ENCODE measurements around the gene SLC6A5.
A peak's percentile ranks its signal among the peaks of the same experiment; 100 is the strongest.
"Not testable (repeated sequence)": the region's sequence is repeated elsewhere in the genome, so short reads cannot be mapped to it uniquely, and the experiment has no call there.

SLC6A5 gene

DNA sequence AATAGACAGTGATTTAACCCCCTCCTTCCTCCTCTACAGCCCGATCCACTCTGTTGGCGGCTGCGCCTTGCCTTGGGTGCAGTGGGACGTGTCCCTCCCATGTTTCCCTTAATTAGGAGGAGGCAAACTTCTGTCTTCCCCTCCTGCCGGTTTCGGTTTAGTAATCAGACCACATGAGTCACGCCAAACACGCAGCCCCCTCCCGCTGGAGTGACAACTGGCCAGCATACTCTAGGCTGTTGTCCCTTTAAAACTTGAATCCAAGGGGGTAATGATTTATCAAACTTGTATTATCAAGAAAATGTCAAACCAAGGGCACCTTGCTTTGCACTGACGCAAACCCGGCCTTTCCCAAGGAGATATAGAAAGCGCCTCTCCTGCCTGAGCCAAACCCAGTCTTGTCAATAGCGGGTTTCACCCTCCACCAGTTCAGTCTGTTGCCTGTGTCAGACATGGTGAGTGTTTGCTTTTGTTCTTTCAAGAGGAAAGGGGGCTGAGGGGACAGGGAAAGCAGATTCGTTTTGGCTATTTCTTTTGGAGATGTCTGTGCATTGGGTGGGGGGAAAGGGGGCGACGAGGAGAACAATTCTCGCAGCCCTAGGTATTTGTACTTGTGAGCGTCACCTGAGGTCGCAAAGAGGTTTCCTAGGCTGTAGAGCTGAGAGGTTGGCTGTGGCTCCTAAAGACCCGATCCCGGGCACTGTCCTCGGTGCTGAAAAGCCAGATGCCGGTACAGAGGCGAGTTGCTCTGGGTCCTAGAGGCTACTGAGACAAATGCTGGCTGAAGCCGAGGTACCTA is at the start of gene SLC6A5:
Gene SLC6A5 (plus strand): TSS at position 388 of the 799 bp plus-strand sequence. CDS start 65 bp downstream, at position 453.
- Mint-ChIP-seq H3K27me3 (peaks cover 61% of the 10 kb centered on the region), H3K36me3 (no peaks in the 10 kb centered on the region), H3K4me3 (no peak within 1 kb of the TSS), H3K9me3 (ENCODE audit: low read depth) (peaks cover 9% of the 10 kb centered on the region), H3K27ac (peak within 1 kb of the TSS; percentile 68), H3K4me1 (ENCODE audit: low read depth) (peaks cover 9% of the 10 kb centered on the region)

DNA sequence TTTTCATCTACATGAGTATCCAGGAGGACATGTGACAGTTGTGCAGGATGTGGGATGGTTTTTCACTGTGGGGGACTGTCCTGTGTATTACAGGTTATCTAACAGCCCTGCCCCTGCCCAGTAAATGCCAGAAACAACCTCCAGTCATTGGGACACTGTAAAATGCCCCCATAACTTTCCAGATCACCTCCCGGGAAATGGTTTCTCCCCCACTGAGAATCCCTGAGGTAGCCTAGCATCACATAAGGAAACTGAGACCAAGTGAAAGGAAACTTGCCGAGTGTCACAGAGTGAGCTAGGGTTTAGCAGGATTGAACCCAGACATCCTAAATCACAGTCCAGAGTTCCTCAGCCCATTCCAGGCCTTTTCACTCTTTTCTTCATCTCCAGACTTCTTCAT is 48.3 kb upstream of the SLC6A5 start:
- H3K27ac Mint-ChIP-seq: no peak overlapping the region
- peaks cover 4% of the 10 kb centered on the region for H3K27me3 Mint-ChIP-seq
- no peaks in the 10 kb centered on the region for H3K9me3 Mint-ChIP-seq (ENCODE audit: low read depth)
- H3K4me1 Mint-ChIP-seq (ENCODE audit: low read depth): no peaks in the 10 kb centered on the region
- H3K4me3 Mint-ChIP-seq: no peak overlapping the region
- no peaks in the 10 kb centered on the region for H3K36me3 Mint-ChIP-seq

DNA sequence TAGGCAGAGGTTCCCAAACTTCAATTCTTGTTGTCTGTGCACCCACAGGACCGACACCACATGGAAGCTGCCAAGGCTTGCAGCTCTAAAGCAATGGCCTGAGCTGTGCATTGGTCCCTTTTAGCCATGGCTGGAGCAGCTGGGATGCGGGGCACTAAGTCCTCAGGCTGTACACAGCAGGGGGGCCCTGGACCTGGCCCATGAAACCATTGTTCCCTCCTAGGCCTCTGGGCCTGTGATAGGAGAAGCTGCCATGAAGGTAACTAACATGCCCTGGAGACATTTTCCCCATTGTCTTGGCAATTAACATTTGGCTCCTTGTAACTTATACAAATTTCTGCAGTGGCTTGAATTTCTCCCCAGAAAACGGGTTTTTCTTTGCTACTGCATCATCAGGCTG is 43.6 kb upstream of the SLC6A5 start:
- peaks cover 4% of the 10 kb centered on the region for H3K27me3 Mint-ChIP-seq

DNA sequence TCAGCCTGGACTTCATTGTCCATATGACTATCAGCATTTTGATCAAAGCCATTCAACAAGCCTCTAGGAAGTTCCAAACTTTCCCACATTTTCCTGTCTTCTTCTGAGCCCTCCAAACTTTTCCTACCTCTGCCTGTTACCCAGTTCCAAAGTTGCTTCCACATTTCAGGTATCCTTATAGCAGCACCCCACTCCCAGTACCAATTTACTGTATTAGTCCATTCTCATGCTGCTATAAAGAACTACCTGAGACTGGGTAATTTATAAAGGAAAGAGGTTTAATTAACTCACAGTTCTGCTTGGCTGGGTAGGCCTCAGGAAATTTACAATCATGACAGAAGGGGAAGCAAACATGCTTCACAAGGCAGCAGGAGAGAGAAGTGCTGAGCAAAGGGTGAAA is 43.0 kb upstream of the SLC6A5 start:
- H3K27me3 Mint-ChIP-seq; H3K27ac Mint-ChIP-seq; H3K4me3 Mint-ChIP-seq; H3K9me3 Mint-ChIP-seq (ENCODE audit: low read depth); H3K36me3 Mint-ChIP-seq; H3K4me1 Mint-ChIP-seq (ENCODE audit: low read depth): not testable (repeated sequence)

More for the DNA sequence above, 43.6 kb upstream of the SLC6A5 start:
- Mint-ChIP-seq H3K4me3 (no peak overlapping the region), H3K9me3 (ENCODE audit: low read depth) (no peaks in the 10 kb centered on the region), H3K27ac (no peak overlapping the region), H3K4me1 (ENCODE audit: low read depth) (no peaks in the 10 kb centered on the region), H3K36me3 (no peaks in the 10 kb centered on the region)

DNA sequence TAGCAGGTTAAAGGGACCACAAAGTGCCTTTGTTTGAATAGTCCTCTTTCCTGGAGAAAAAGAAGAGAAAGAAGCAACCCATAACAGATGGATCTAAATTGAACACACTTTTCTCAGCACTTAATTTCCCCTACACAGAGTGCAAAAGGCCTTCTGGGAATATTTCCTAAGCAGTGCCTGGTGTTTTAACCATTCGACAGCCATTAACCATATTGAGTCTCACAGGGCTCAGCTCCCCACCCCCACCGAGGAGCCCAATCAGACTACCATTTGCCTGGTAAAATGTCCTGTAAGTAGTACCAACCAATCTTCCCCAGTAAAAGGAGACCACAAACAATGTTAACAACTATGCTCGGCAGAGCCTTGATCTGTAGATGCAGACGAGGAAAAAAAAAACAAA is 40.7 kb upstream of the SLC6A5 start:
- H3K27ac Mint-ChIP-seq: no peak overlapping the region
- H3K9me3 Mint-ChIP-seq (ENCODE audit: low read depth): no peaks in the 10 kb centered on the region
- H3K36me3 Mint-ChIP-seq: no peaks in the 10 kb centered on the region
- H3K4me3 Mint-ChIP-seq: no peak overlapping the region
- peaks cover 8% of the 10 kb centered on the region for H3K27me3 Mint-ChIP-seq
- no peaks in the 10 kb centered on the region for H3K4me1 Mint-ChIP-seq (ENCODE audit: low read depth)

DNA sequence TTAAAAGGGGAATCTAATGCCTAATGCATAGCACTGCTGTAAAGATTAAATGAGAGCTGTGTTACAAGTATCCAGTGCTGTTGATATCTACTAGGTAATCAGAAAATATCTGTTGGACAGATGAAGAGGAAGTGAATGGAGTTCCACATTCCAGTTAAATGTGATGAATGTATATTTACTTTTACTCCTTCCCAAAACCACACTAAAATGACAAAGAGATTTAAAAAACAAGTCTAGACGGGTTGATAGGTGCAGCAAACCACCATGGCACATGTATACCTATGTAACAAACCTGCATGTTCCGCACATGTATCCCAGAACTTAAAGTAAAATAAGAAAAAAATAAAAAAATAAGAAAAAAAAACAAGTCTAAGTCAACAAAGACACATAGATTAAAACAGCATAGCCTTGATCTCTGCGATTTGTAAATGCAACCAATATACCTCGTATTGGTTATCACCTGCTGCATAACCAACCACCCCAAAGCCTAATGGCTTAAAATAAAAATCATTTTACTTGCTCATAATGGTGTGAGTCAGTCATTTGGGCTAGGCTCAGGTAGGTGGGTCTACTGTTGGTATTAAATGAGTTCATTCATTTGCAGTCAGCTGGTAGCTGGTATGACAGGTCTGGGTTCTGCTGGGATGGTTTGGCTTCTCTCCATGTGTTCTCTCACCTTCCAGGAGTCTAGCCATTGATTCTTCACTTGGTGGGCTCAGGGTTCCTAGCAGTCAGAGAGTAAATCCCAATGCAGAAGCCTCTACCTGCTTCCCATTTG is 39.7 kb upstream of the SLC6A5 start:
- Mint-ChIP-seq H3K9me3 (ENCODE audit: low read depth) (no peaks in the 10 kb centered on the region), H3K27ac (no peak overlapping the region), H3K4me1 (ENCODE audit: low read depth) (no peaks in the 10 kb centered on the region), H3K36me3 (no peaks in the 10 kb centered on the region), H3K4me3 (no peak overlapping the region), H3K27me3 (peaks cover 12% of the 10 kb centered on the region)

DNA sequence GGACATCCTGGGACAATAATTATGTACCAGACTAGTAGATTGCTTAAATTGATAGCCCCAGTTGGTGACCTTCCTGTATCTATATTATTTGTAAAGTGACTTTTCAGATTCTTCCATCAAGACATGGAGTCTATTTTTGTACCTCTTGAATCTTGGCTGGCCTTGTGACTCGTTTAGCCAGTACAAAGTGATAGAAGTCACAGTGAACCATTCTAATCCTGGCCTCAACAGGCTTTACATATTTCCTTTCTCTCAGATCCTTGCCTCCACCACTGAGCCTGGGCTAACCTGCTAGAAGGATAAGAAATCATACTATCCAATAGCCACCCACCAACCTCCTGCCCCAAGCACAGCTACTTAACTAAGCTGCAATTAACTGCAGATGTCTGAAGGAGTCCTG is 37.5 kb upstream of the SLC6A5 start:
- Mint-ChIP-seq H3K4me1 (ENCODE audit: low read depth) (no peaks in the 10 kb centered on the region), H3K27ac (no peak overlapping the region), H3K36me3 (no peaks in the 10 kb centered on the region), H3K27me3 (peaks cover 11% of the 10 kb centered on the region), H3K4me3 (no peak overlapping the region), H3K9me3 (ENCODE audit: low read depth) (no peaks in the 10 kb centered on the region)

DNA sequence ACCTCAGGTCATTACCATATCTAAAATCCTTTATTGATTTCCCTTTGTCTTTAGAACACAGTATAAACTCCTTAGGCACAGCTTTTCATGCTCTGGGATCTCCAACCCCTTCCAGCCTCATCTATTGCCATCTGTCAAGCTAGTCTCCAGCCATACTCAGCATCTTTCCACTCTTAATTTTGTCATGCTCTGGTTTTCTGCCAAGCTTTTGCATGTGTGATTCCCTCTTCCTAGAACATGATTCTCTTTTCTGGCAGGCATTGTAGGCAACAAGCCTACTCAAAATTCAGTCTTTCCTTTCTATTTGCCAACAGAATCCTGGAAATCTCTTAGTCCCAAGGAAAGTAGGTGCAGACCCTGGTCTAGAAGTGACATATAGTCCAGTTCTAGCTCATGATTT is 35.5 kb upstream of the SLC6A5 start:
- no peaks in the 10 kb centered on the region for H3K9me3 Mint-ChIP-seq (ENCODE audit: low read depth)
- no peaks in the 10 kb centered on the region for H3K4me1 Mint-ChIP-seq (ENCODE audit: low read depth)
- H3K27ac Mint-ChIP-seq: no peak overlapping the region
- H3K27me3 Mint-ChIP-seq: peaks cover 12% of the 10 kb centered on the region
- no peak overlapping the region for H3K4me3 Mint-ChIP-seq
- H3K36me3 Mint-ChIP-seq: no peaks in the 10 kb centered on the region

DNA sequence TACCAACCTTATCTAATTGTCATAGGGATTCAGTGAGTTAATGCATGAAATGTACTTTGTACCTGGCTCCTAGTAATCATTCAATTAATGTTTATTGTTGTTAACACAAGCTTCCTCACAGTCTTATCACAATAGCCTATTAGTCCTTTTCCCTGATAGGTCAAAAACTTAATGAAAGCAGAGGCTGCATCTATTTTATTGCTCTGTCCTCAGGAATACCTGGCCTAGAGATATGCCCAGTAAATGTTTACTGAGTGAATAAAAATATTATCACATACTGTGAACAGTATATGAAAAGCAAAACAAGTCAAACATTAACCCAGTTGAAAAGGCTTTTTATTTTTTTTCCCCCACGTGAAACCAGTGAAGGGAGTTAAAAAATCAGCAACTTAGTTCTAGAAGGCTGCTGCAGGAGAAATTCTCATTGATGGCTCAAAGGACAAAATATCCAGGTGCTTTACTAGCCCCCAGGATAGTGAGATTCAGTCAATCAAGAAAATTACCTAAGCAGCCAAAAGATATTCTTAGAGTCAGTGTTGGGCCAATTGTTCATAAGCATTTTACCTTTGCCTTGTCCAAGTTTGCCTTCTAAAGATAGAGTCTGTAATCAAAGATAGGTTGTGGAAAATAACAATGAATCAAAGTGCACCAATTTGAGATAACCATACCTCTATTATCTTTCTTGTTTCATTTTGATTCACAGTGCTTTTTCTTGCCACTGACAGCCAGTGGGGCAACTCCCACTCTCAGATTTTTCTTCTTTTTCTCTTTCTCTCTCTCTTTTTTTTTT is 34.4 kb upstream of the SLC6A5 start:
- Mint-ChIP-seq H3K9me3 (ENCODE audit: low read depth) (no peaks in the 10 kb centered on the region), H3K4me3 (no peak overlapping the region), H3K27ac (no peak overlapping the region)

DNA sequence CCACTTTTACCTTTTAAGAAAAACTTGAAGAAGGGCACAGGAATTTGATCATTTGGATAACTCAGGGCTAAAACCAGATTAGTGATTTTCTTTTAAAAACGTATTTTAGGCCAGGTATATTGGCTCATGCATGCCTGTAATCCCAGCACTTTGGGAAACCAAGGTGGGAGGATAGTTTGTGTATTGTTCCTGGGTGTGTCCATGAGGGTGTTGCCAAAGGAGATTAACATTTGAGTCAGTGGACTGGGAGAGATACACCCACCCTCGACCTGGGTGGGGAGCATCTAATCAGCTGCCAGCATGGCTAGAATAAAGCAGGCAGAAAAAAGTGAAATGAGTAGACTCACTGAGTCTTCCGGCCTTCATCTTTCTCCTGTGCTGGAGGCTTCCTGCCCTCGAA is 33.3 kb upstream of the SLC6A5 start:
- not testable (repeated sequence) for H3K4me1 Mint-ChIP-seq (ENCODE audit: low read depth); H3K36me3 Mint-ChIP-seq; H3K27me3 Mint-ChIP-seq; H3K9me3 Mint-ChIP-seq (ENCODE audit: low read depth); H3K27ac Mint-ChIP-seq; H3K4me3 Mint-ChIP-seq

More for the DNA sequence above, 34.4 kb upstream of the SLC6A5 start:
- no peaks in the 10 kb centered on the region for H3K36me3 Mint-ChIP-seq
- no peaks in the 10 kb centered on the region for H3K4me1 Mint-ChIP-seq (ENCODE audit: low read depth)
- peaks cover 10% of the 10 kb centered on the region for H3K27me3 Mint-ChIP-seq

DNA sequence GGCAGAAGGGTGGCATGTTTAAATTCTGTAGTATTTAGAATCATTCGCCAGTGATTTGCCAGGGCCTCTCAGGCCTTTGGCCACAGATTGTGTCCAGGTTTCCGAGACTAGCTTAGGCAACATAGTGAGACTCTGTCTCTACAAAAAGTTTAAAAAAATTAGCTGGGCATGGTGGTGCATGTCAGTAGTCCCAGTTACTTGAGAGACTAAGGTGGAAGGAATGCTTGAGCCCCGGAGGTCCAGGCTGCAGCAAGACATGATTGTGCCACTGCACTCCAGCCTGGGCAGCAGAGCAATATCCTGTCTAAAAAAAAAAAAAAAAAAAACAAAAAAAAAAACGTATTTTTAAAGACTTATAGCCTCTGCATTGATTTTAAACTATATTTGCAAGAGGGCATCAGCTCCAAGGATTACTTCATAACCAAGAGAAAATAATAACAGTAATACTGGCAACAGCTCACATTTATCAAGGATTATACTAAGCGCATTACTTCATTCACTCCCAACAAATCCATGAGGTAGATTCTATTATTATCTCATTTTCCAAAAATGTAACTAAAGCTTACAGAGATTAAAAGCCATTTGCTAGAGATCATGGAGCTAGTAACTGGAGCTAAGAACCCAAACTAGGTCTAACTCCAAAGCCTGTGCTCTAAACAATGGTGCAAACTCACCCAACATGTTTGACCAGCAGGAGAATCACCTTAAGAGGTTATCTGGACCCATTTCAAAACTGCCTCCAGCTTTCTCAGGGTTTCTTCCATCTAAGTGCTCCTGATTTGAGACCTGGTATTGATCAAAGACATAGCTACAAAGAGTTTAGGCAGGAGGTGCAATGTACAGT is 32.6 kb upstream of the SLC6A5 start:
- no peak overlapping the region for H3K27ac Mint-ChIP-seq

DNA sequence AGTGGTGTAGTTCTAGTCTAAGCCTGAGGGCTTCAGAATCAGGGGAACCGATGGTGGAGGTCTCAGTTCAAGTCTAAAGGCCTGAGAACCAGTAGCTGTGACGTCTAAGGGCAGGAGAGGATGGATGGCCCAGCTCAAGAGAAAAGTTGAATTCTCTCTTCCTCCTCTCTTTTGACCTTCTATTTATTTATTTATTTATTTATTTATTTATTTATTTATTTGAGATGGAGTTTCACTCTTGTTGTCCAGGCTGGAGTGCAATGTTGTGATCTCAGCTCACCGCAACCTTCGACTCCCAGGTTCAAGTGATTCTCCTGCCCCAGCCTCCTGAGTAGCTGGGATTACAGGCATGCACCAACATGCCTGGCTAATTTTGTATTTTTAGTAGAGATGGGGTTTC is 19.7 kb upstream of the SLC6A5 start:
- not testable (repeated sequence) for H3K27me3 Mint-ChIP-seq; H3K27ac Mint-ChIP-seq; H3K4me1 Mint-ChIP-seq (ENCODE audit: low read depth); H3K9me3 Mint-ChIP-seq (ENCODE audit: low read depth); H3K4me3 Mint-ChIP-seq; H3K36me3 Mint-ChIP-seq

More for the DNA sequence above, 32.6 kb upstream of the SLC6A5 start:
- H3K4me1 Mint-ChIP-seq (ENCODE audit: low read depth): no peaks in the 10 kb centered on the region
- H3K4me3 Mint-ChIP-seq: no peak overlapping the region
- H3K36me3 Mint-ChIP-seq: no peaks in the 10 kb centered on the region
- no peaks in the 10 kb centered on the region for H3K9me3 Mint-ChIP-seq (ENCODE audit: low read depth)
- peaks cover 6% of the 10 kb centered on the region for H3K27me3 Mint-ChIP-seq

DNA sequence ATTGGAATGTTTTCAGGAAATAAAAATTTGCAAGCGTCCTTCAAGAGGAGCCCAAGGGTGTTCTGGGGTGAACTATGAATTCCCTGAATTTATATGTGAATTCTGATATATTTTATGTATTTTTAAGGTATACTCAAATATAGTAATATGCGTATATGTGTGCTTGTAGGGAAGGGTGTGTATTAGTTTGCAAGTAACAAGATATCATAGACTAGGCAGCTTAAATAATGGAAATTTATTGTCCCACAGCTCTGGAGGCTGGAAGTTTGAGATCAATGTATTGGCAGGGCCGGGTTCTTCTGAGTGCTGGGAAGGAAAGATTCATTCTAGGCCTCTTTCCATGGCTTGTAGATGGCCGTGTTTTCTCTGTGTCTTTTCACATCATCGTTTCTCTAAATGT is 16.2 kb upstream of the SLC6A5 start:
- Mint-ChIP-seq H3K27ac (no peak overlapping the region), H3K4me1 (ENCODE audit: low read depth) (peaks cover 4% of the 10 kb centered on the region), H3K27me3 (peaks cover 3% of the 10 kb centered on the region), H3K4me3 (no peak overlapping the region), H3K9me3 (ENCODE audit: low read depth) (no peaks in the 10 kb centered on the region), H3K36me3 (no peaks in the 10 kb centered on the region)

DNA sequence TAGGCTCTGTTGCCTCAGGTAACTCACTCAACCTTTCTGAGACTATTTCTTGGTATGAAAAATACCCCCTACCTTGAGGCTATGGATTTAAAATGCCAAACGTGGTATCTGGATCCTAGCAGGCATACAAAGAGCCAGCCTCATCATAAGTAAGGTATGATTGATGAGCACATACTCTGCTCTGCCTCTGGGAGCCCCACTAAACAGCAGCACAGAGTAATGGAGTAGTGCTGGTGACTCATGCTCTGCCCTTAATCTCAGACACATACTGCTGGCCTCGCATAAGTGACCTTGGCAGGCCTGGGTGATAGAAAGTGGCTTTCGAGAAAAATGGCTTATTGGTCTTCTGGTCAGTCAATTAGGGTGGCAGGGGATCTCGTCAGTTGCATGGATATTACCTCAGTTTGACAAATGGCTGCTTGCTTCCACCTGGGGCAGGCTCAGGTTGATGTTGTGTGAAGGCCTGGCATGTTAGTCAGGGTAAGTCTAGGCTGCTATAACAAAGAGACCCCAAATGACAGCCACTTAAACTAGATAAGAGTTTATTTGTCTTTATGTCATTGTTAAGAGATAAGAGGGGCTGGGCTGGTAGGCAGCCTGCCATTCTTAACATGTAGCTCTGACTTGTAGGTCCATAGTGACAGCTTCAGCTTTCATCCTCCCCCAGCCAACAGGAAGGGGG is 15.2 kb upstream of the SLC6A5 start:
- no peaks in the 10 kb centered on the region for H3K36me3 Mint-ChIP-seq
- H3K27me3 Mint-ChIP-seq: peaks cover 9% of the 10 kb centered on the region
- peaks cover 4% of the 10 kb centered on the region for H3K4me1 Mint-ChIP-seq (ENCODE audit: low read depth)
- no peaks in the 10 kb centered on the region for H3K9me3 Mint-ChIP-seq (ENCODE audit: low read depth)
- H3K27ac Mint-ChIP-seq: no peak overlapping the region
- no peak overlapping the region for H3K4me3 Mint-ChIP-seq

Measured in activated naive CD8-positive, alpha-beta T cell (primary cell).